Coronary artery (tissue), 2 donors: ENCODE results near the gene MFSD1.

Experiments
- DNase-seq: peaks from one replicate; pipeline ENCODE4 v3.0.0-alpha.2; 2017; ENCODE audit warnings: low spot score
- H3K27ac ChIP-seq, 2 donors: fragments of 200-600 bp; sonication (generic); one replicate each; pipeline ENCODE4 v1.5.1; 2016 to 2019
- H3K4me3 ChIP-seq: fragments of 200-600 bp; sonication (generic); 2 replicates; pipeline ENCODE4 v1.5.1; 2016; ENCODE audit warnings: mild to moderate bottlenecking, moderate library complexity
- TF ChIP-seq, protein P1 (sequence below): fragments of 200-600 bp; sonication (generic); IDR thresholded peaks from one replicate; pipeline ENCODE4 v1.5.1; 2019; ENCODE audit warnings: antibody characterized with exemption

Gene MFSD1

DNA sequence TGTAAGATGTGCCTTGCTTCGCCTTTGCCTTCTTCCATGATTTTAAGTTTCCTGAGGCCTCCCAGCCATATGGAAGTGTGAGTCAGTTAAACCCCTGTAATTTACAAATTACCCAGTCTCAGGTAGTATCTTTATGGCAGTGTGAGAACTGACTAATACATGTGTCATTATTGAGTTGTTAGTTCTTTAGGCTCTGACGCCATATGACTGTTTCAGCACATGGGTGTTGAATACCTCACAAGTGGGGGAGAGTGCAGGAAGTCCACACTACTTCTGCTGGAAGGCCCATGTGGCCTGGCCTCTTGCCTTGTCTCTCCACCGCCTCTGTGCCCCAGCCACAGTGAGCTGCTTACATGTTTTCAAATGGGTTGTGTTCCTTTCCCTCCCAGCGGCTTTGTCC is 28.5 kb downstream of the MFSD1 start:
- no peak overlapping the region for H3K27ac ChIP-seq
- DNase-seq, result no peak
- TF ChIP-seq, protein P1, sequence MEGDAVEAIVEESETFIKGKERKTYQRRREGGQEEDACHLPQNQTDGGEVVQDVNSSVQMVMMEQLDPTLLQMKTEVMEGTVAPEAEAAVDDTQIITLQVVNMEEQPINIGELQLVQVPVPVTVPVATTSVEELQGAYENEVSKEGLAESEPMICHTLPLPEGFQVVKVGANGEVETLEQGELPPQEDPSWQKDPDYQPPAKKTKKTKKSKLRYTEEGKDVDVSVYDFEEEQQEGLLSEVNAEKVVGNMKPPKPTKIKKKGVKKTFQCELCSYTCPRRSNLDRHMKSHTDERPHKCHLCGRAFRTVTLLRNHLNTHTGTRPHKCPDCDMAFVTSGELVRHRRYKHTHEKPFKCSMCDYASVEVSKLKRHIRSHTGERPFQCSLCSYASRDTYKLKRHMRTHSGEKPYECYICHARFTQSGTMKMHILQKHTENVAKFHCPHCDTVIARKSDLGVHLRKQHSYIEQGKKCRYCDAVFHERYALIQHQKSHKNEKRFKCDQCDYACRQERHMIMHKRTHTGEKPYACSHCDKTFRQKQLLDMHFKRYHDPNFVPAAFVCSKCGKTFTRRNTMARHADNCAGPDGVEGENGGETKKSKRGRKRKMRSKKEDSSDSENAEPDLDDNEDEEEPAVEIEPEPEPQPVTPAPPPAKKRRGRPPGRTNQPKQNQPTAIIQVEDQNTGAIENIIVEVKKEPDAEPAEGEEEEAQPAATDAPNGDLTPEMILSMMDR, result no peak
- no peak overlapping the region for H3K4me3 ChIP-seq

DNA sequence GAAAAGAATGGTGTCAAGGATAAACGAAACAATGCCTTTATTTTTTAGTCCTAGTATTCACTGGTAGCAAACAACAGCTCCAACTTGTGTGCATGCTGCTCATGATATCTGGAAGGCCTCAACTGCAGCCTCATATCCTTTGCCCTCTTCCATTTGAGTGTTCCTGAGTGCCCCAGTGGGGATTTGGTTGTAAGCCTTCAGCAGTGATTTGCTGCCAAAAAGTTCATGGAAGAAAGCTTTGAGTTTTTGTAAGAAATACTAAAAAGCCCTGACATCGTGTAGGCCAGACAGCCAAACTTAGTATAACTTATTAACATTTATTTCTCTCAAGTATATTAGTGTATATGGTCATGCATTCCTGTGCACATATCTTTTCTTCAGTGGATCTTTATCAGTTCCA is 30.0 kb downstream of the MFSD1 start:
- no peak for DNase-seq
- TF ChIP-seq, protein P1, result no peak
- H3K4me3 ChIP-seq, result no peak overlapping the region
- H3K27ac ChIP-seq, result no peak overlapping the region

DNA sequence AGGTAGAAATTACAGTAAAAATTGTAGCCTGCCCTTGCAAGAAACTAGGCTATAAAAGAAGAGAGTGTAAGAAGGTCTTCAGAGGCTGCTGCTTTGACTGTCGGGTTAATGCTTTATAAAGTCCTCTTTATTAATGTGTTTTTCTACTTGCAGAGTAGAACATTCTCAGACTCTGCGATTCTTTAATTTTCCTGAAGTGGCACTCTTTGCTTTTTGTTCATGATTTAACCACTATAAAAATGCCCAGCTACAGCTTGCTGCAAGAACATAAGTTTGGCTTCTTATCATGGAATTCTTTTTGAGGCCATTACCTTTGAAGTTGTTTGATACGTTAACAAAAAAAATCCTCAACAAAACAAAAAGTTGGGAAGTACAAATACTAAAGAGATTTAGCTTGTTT is 33.8 kb downstream of the MFSD1 start:
- Histone ChIP-seq H3K4me3 (no peak overlapping the region), H3K27ac (no peak overlapping the region)
- TF ChIP-seq, protein P1, result no peak
- DNase-seq, result no peak

DNA sequence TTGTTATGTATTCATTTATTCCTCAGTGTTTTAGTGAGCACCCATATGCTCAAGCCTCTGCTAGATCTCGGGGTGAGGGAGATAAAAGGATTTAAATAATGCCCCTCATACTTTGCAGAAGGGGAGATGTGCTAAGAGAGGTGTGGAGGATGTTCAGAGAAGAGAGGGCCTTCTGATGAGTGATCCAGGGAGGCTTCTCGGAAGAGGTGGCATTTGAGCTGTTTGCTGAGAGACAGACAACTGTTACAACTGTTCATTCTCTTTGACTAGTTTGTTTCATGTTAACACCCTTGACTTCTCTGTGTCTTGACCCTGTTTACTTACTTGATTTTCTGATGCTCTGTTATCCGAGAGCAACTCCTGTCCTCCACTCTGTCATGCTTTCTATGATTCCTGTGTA is 34.5 kb downstream of the MFSD1 start:
- Histone ChIP-seq H3K4me3 (no peak overlapping the region), H3K27ac (no peak overlapping the region)
- no peak for DNase-seq
- TF ChIP-seq, protein P1, result no peak

DNA sequence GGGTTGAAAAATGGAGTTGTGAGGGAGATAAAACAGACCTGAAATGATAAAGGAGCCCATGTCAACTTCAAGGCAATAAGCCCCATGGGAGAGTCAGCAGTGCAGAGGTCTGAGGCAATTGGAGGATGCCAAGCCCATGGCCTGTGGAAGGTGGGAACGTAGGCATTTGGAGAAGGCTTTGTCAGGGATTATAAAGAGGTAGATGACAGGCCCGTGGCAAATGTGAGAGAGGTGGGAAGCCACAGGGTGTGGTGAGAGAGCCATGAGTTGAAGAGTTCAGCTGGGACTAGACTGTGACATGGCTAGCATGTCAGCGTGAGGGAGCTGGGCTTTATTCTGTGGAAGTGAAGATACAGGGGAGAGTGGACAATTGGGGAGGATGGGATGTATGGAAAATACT is 35.4 kb downstream of the MFSD1 start:
- Histone ChIP-seq H3K4me3 (no peak overlapping the region), H3K27ac (no peak overlapping the region)
- no peak for DNase-seq
- TF ChIP-seq, protein P1, result no peak

DNA sequence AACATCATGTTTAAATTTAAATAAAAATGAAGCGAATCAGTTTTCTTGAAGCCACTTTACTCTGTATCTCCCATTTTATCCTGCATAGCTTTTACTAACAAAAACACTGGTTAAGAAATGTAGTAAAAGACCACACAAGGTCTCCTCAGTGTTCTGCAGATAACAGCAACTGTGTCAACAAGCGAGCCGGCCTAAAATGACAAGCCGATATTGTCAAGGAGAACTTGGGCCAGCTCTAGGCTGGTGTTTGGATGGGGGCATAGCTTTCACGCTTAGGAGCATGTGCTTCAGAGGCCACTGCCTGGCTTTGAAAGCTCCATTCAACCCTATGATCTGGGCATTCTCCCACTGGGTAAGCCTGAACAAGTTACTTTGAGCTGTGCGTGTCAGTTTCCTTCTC is 38.1 kb downstream of the MFSD1 start:
- TF ChIP-seq, protein P1, result no peak
- H3K27ac ChIP-seq, result no peak overlapping the region
- DNase-seq, result no peak
- no peak overlapping the region for H3K4me3 ChIP-seq

DNA sequence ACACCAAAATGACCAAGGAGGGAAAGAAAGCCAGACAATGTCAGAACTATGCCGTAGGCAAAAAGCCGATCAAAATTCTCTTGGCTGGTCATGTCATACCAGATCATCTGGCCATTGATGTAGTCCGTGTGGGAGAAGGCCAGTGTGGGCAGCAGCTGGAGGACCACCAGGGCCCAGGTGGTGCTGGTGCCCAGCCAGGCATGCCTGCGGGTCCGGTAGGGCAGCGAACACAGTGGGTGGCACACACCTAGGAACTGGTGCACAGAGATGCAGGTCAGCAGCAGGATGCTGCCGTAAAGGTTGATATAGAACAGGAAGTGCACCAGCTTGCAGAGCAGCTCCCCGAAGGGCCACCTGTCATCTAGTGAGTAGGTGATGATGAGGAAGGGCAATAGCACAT is 39.5 kb downstream of the MFSD1 start:
- H3K27ac ChIP-seq, result no peak overlapping the region
- TF ChIP-seq, protein P1, result no peak
- no peak overlapping the region for H3K4me3 ChIP-seq
- no peak for DNase-seq
